Fibroblast of skin of right biceps (primary cell): ENCODE results near the gene FIG4.
A peak's percentile ranks its signal among the peaks of the same experiment; 100 is the strongest.
"Not testable (repeated sequence)": the region's sequence is repeated elsewhere in the genome, so short reads cannot be mapped to it uniquely, and the experiment has no call there.

ENCODE experiments used
- DNase-seq: peaks from one replicate; pipeline ENCODE4 v3.0.0-alpha.2; 2013

The FIG4 gene

DNA sequence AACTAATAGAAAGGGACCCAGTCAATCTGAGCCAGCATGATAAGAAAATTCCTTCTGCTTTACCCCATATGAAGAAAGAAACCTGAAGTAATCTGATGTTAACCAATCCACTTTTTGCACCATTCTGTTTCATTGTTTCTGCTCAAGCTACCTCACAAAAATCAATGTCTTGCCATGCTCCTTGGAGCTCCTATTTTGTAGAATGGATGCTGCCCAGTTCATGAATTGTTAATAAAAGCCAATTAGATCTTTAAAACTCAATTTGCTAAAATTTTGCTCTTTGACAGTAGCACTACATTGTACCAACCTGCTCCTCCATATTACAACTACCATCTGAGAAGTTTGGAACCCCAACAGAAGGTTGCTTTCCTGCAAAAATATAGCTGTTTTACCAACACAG, 170.8 kb downstream of the FIG4 start:
- no peak for DNase-seq

DNA sequence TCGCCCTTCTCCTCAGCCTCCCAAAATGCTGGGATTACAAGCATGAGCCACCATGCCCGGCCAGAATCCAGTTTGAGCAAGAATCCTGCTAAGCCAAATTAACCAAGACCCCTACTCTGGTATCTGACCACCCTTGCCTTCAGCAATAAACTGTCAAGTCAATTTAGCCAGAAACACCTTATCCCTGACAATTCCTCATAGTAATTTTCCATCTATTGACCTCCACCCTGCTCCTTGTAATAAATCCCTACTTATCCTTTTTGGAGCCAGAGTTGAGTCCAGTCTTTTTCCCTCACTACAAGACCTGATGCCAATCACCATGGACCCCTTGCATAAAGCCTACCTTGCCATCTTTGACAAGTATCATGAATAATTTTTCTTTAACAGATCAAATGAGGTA, 173.0 kb downstream of the FIG4 start:
- DNase-seq: no peak

DNA sequence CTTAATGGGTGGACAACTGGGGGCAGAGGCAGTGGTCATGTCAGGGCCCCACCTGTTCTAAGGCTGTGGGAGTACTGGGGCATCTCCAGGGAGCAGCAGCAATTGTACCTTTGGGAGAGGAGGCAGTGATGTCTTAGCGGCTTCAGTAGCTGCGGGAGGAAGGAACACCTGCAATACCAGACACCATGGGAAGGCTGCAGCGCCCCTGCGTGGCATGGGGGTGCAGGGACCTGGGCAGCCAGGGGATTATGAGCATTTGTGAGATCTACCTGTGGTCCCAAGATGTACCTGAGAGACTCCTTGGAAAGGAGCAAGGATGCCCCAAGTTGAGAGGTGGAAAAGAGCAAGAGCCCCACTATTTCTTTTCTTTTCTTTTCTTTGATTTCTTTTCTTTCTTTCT, 174.9 kb downstream of the FIG4 start:
- no peak for DNase-seq

DNA sequence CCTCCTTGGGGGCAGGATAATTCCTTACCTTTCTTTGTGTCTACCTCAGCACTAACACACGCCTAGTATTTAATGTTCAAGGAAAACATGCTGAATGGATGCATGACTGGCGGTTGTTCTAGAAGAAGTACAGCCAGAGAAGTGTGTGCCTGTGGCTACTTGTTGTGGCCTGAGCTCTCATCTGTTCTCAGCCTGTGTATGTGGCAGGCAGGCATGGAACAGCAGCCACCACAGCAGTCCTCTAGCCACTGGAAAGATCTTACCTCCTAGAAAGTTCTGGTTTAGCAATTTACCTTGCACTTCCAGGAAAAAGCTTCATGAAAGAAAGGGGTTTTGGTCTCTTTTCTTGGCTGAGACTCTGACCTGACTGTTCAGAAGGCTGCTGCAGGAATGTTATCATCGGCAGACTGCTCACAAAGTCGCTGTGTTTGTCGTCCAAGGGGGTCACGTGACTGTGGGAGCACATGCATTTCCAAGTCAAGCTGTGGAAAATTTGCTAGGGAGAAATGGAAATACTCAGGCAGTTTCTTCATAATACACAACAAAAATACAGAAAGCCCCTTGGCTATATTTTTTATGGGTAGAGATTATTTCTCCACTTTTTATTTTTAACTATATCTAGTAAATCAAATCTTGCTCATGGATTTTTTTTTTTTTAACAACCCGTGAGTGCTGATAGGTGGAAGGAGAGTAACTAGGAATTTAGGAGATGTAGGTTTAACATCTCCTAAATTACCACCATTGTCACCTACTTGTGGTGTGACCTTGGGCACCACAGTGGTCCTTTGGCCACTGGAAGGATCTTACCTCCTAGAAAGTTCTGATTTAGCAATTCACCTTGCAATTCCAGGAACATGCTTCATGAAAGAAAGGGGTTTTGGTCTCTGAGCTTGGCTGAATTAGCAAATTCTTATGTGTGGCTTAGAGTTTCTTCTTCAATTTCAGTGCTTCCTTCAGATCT, 176.2 kb downstream of the FIG4 start:
- no peak for DNase-seq

DNA sequence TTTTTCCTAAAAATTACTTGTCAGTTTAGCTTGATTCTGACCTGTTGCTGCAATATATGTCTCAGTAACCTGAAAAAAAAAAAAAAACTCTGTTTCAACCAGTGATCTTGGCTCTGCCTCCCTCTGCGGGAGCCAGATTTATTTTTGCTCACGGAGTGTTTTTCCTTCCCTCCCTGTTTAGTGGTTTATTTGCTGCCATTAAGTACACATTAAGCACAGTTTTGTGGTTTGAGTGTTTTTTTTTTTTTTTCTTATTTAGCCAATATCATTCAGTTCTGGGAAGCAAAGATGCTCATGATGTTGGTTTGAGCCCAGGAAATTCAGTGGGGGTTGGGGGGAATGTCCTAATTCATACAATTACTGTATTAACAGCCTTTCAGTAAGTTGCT, 176.9 kb downstream of the FIG4 start:
- peak; percentile 32 for DNase-seq

DNA sequence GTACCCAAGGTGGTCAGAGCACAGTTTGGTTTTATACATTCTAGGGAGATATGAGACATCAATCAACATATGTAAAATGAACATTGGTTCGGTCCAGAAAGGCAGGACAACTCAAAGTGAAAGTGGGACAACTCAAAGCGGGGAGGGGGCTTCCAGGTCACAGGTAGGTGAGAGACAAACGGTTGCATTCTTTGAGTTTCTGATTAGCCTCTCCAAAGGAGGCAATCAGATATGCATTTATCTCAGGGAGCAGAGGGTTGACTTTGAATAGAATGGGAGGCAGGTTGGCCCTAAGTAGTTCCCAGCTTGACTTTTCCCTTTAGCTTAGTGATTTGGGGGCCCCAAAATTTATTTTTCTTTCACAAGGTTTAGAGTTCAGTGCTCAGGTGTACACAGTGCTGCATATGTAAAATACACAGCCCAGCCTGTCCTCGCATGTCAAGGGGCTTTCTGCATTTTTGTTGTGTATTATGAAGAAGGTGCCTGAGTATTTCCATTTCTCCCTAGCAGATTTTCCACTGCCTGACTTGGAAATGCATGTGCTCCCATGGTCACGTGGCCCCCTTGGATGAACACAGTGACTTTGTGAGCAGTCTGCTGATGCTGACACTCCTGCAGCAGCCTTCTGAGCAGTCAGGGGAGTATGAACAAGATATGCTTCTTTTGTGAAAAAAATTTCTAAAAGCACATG, 178.4 kb downstream of the FIG4 start:
- DNase-seq: not testable (repeated sequence)

DNA sequence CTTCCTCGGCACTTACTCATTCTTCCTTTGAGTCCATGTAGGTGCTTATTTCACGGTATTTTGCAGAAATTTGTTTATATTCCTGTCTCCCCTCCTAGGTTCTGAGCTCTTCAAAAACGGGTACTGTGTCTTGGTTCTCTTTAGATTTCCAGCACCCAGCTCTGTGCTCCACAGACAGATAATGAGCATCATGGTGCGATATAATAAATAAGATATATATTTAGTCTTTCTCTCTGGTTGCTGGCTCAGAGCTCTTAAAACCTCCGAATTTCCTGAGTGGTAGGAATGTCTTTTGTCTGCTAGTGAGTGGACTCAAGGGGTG, 179.0 kb downstream of the FIG4 start:
- DNase-seq: no peak

DNA sequence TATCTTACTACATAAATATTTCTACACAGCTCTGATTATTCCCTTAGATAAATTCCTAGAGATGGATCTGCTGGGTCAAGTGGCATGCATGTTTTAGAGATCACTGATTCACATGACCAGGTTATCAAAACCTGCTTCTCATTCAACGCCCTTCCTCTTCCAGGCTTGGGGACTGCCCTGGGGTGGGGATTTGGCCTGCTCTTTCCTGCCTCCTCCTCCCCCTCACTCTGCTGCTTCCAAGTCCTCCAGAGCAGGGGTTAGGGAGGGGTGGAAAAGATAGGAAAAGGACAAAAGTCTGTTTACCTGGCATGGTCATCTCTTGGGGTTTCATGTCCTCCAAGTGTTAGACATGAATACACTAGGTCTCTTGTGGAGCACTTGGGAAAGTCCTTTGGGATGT, 181.5 kb downstream of the FIG4 start:
- DNase-seq: no peak

DNA sequence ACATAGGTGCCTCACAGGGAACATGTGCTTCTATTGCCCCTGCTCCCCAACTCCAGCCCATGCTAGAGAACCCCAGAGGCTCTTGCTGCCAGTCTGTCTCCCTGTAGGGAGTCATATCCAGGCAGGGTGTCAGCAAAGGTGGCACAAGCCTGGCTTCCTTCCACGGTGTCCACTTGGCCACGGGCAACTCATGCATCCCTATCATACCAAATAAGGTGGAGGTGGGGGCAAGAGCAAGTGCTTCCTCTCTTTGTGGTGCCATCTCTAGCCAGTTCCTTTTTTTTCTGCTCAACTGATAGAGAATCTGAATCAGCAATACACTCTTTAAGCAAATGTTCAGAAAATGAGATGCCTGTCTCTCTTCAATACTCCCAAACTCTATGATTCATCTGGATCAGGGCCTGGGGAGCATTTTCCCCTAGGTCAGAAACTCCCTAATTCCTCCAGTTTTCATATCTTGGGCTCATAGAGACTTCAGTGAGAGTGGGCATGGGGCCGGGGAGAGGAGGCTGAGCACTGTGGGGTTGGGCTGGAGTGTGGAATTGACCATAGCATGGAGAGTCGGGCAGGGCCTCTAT, 182.0 kb downstream of the FIG4 start:
- DNase-seq: no peak

DNA sequence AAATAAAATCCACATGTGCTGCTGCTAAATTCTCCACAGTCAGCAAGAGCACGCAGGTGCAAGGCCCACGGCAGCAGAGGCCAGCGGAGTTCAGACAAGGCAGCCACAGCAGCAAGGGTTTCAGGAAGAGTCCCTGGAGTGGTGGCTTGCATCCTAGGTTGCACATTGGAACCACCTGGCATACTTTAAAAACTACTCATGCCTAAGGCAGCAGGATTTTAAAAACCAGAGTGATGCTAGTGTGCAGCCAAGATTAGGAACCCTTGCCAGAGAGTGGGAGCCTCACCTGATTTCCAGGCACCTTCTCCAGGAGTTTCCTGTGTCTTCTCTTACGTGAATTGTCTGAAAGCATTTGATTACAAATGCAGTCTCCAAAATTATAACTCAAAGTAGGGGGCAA, 183.0 kb downstream of the FIG4 start:
- DNase-seq: no peak

DNA sequence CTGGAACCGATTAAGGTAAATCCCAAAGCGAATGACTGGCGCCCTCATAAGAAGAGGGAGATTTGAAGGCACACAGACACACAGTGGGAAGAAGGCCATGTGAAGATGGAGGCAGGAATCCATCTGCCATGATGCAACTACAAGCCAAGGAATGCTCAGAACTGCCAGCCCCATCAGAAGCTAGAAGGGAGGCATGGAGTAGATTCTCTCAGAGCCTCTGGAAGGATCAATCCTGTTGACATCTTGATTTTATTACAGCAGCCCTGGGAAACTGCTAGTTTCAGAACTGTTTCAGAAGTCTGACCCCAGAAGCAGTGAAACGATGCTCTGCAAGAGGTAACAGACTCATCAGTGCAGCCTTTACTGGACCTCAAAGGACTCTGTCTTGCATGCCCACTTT, 183.5 kb downstream of the FIG4 start:
- no peak for DNase-seq
